ENCODE results near the gene LYL1.

- TF ChIP-seq TAF1 (conservative IDR thresholded peaks at IDR 0.05) (no peak), EGR1 (IDR thresholded peaks at IDR 0.05; ENCODE audit: low read depth in 2 of 2) (no peak), YY1 (IDR thresholded peaks at IDR 0.05) (no peak)
- TF ChIP-seq, protein P1, sequence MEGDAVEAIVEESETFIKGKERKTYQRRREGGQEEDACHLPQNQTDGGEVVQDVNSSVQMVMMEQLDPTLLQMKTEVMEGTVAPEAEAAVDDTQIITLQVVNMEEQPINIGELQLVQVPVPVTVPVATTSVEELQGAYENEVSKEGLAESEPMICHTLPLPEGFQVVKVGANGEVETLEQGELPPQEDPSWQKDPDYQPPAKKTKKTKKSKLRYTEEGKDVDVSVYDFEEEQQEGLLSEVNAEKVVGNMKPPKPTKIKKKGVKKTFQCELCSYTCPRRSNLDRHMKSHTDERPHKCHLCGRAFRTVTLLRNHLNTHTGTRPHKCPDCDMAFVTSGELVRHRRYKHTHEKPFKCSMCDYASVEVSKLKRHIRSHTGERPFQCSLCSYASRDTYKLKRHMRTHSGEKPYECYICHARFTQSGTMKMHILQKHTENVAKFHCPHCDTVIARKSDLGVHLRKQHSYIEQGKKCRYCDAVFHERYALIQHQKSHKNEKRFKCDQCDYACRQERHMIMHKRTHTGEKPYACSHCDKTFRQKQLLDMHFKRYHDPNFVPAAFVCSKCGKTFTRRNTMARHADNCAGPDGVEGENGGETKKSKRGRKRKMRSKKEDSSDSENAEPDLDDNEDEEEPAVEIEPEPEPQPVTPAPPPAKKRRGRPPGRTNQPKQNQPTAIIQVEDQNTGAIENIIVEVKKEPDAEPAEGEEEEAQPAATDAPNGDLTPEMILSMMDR (IDR thresholded peaks at IDR 0.05; ENCODE audit: low read depth, low read length, missing input control) = no peak
Observed at GRCh38 chr19:13129384-13129783, 26.7 kb upstream of the LYL1 start.
